ENCODE measurements around the gene MYBPC3. TPM values are rescaled to one million over a fixed set of nuclear protein-coding genes. Genes with fewer than 3 reads are reported as not detected.
A peak's percentile ranks its signal among the peaks of the same experiment; 100 is the strongest.

Gene MYBPC3
- under 1 TPM in 2 of 4 donors, not detected in 2; 0.21 to 0.57 TPM for total RNA-seq

DNA sequence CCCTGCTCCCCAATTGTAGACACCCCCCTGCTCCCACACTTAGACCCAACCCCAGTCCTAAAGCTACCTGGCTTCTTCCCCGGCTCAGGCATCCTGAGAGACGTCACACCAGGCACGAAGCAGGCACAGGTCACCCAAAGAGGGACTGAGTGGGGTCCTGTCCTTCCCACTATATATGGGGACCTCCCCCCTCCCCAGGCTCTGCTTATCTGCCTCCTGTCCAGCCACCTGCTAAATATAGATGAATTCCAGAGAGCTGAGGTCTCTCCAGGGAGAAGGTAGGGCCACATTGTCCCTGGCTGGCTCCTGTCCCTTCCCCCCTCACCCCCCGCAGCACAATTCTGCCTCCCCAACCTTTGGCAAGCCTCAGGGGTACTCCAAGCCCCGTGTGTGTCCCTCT, at the start of gene MYBPC3:
TSS of gene MYBPC3 (minus strand) at position 147 of the 400 bp plus-strand sequence. CDS start at position 92, 55 bp downstream.
- Histone ChIP-seq H3K27ac (no peak within 1 kb of the TSS), H3K4me3 (no peak within 1 kb of the TSS), H3K36me3 (no peaks in the 10 kb centered on the region), H3K27me3 (no peaks in the 10 kb centered on the region), H3K9me3 (no peaks in the 10 kb centered on the region), H3K4me1 (peaks cover 14% of the 10 kb centered on the region)
- WGBS = 81% methylated on average over 5 of the region's 5 CpGs
- TF ChIP-seq POLR2A (IDR thresholded peaks at IDR 0.05) = no peak
- no peak for TF ChIP-seq CTCF (IDR thresholded peaks at IDR 0.05)
- TF ChIP-seq POLR2AphosphoS5 (IDR thresholded peaks at IDR 0.05) = no peak
- no peak for TF ChIP-seq EP300 (IDR thresholded peaks at IDR 0.05)
- no peak for DNase-seq (ENCODE audit: low spot score in 2 of 2)

DNA sequence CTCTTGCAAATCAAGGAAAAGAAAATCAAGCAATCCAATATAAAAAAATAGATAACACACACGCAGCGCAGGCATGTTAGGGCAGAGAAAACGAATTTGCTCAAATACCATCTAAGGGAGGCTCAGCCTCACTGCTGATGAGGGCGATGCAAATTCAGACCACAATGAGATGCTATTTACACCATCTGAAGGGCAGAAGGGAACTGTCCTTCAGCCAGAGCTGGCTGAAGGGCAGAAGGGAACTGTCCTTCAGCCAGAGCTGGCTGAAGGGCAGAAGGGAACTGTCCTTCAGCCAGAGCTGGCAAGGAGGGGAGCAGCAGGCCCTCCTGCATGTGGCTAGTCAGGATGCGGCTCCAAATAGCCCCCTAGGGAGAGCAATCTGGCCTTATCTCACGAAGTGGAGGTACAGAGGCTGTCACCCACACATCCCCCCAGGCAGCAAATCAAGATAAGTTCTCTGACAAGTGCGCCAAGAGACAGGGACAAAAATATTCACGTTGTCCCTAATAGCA, 48.3 kb upstream of the MYBPC3 start:
- Histone ChIP-seq H3K4me3 (peak overlapping the region; percentile 62), H3K36me3 (no peaks in the 10 kb centered on the region), H3K27ac (peak overlapping the region; percentile 78), H3K27me3 (no peaks in the 10 kb centered on the region), H3K4me1 (peaks cover 31% of the 10 kb centered on the region), H3K9me3 (no peaks in the 10 kb centered on the region)
- no peak for TF ChIP-seq POLR2AphosphoS5 (IDR thresholded peaks at IDR 0.05)
- TF ChIP-seq CTCF (IDR thresholded peaks at IDR 0.05) = no peak
- TF ChIP-seq EP300 (IDR thresholded peaks at IDR 0.05) = no peak
- TF ChIP-seq POLR2A (IDR thresholded peaks at IDR 0.05) = no peak
- DNase-seq (ENCODE audit: low spot score in 2 of 2) = no peak
- 23% methylated on average over 8 of the region's 8 CpGs for WGBS

DNA sequence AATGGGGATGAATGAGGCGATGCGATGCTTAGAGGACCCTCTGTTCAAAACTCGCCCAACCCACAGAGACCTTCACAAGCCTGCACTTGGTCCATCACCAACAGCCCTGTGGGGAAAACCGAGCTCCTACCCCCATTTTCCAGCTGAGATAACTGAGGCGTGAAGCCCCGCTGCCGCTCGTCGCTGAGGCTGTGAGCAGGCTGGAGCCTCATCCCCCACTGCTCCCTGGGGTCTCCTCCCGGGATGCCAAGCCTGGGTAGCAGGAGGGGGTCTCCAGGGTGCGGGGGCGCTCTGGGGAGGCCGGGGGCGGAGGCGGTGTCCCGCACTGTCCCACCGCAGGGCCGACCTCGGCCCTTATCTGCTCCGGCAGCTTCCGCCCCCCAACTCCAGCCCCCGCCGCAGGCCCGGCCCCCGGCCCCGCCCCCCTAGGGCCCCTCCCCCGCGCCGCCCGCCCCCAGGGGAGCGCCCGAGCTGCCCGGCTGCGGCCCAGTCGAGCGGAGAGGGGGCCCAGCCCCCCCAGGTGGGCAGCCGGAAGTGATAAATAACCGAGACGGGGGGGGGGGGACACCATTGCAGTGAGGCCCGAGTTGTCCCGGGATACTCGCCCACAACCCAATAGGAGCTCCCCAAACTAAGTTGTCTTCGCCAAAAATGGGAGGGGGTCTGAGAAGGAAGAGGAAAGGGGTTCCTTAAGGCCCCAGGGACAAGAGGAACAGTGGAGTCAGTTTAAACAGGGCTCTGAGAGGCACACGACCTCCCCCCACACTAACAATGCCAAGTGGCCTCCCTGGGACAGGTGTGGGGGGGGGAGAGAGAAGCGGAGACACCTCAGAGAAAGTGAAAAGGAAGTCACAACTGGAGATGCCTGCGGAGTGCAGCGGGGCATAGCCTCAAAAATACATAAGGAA, 47.6 kb upstream of the MYBPC3 start:
- no peaks in the 10 kb centered on the region for H3K9me3 ChIP-seq
- TF ChIP-seq CTCF (IDR thresholded peaks at IDR 0.05) (no peak), POLR2A (IDR thresholded peaks at IDR 0.05) (no peak)

GRCh38 chr11:47398551-47398950, 46.0 kb upstream of the MYBPC3 start:
- Histone ChIP-seq H3K4me1 (peaks cover 49% of the 10 kb centered on the region), H3K36me3 (no peaks in the 10 kb centered on the region), H3K9me3 (no peaks in the 10 kb centered on the region), H3K27ac (no peak overlapping the region), H3K27me3 (no peaks in the 10 kb centered on the region), H3K4me3 (no peak overlapping the region)
- DNase-seq (ENCODE audit: low spot score in 2 of 2) = no peak
- TF ChIP-seq POLR2AphosphoS5 (IDR thresholded peaks at IDR 0.05) (no peak), EP300 (IDR thresholded peaks at IDR 0.05) (no peak), POLR2A (IDR thresholded peaks at IDR 0.05) (no peak), CTCF (IDR thresholded peaks at IDR 0.05) (no peak)
- 50% methylated on average over 1 of the region's 1 CpG for WGBS

More for the DNA sequence above, 47.6 kb upstream of the MYBPC3 start:
- peak in 1 of 2 donors; percentile 65 for DNase-seq (ENCODE audit: low spot score in 2 of 2)
- Histone ChIP-seq H3K4me1 (peaks cover 38% of the 10 kb centered on the region), H3K36me3 (no peaks in the 10 kb centered on the region), H3K4me3 (peak overlapping the region; percentile 62), H3K27me3 (no peaks in the 10 kb centered on the region), H3K27ac (peak overlapping the region; percentile 78)
- 2% methylated on average over 36 of the region's 47 CpGs for WGBS

- Histone ChIP-seq H3K9me3 (no peaks in the 10 kb centered on the region), H3K27me3 (no peaks in the 10 kb centered on the region), H3K4me1 (peaks cover 49% of the 10 kb centered on the region), H3K4me3 (no peak overlapping the region), H3K36me3 (no peaks in the 10 kb centered on the region), H3K27ac (no peak overlapping the region)
- 71% methylated on average over 3 of the region's 3 CpGs for WGBS
- no peak for DNase-seq (ENCODE audit: low spot score in 2 of 2)
- no peak for TF ChIP-seq POLR2AphosphoS5 (IDR thresholded peaks at IDR 0.05)
- no peak for TF ChIP-seq CTCF (IDR thresholded peaks at IDR 0.05)
- TF ChIP-seq POLR2A (IDR thresholded peaks at IDR 0.05) = no peak
- no peak for TF ChIP-seq EP300 (IDR thresholded peaks at IDR 0.05)
These were observed 45.5 kb upstream of the MYBPC3 start for GRCh38 chr11:47398011-47398410.
